Ishikawa (cell line): ENCODE data around the gene ZNF408.

ENCODE experiments used
- EP300 ChIP-seq: IDR thresholded peaks from 2 replicates; pipeline ENCODE4 v1.6.1; 2012; ENCODE audit warnings: borderline replicate concordance
- RAD21 ChIP-seq: IDR thresholded peaks from 2 replicates; pipeline ENCODE4 v1.6.1; 2012; ENCODE audit warnings: low read depth

DNA sequence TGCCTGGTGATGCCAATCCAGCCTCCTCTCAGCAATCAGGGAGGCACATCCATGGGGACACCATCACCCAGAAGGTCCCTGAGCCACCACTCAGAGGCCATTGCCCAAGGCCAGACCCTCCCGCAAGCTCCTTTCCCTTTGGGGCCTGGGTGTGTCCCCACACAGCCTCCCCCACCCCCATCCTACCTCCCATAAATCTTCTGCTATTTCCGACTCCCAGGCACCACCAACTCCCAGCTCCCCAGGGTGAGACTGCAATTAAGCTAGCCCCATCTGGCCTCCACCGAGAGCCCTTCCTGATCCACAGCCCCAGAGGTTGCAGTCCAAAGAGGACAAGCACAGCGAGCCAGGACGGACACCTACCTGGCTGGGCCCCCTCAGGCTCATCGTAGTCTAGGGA lies 6.8 kb upstream of the ZNF408 start:
- no peak for TF ChIP-seq RAD21
- no peak for TF ChIP-seq EP300
